IMR-90 (cell line): ENCODE measurements around the gene S1PR3. TPM values are rescaled to one million over a fixed set of nuclear protein-coding genes. Genes with fewer than 3 reads are reported as not detected.

ENCODE experiments used
- ATAC-seq: fragments of 200-7000 bp; cut with Tn5 transposase; 2 replicates; pipeline ENCODE4 v1.9.1; 2020; ENCODE audit warnings: low read depth, mild to moderate bottlenecking, moderate library complexity
- BruUV-seq: library from RNA; stranded (reverse); fragments of 400-500 nt; replicated peaks from 2 replicates; lab custom pipeline; 2021; lab: Mats Ljungman, UMichigan
- CTCF ChIA-PET: fragments of 300-600 bp; formaldehyde crosslinking; extraction: SDS; loops from one replicate; lab custom pipeline; 2021; ENCODE audit warnings: antibody characterized with exemption; lab: Yijun Ruan, JAX
- POLR2A ChIA-PET: fragments of 300-600 bp; sonication (Branson Sonifier 250); formaldehyde crosslinking; loops from one replicate; lab custom pipeline; 2022; ENCODE audit warnings: antibody characterized with exemption; ENCODE audit not compliant: unreplicated experiment; lab: Charles Lee
- DNase-seq: peaks from one replicate; pipeline ENCODE4 v3.0.0; 2013
- H2AFZ ChIP-seq: replicated peaks from 2 replicates; pipeline ENCODE3; 2013; ENCODE audit warnings: low read length, mild to moderate bottlenecking; ENCODE audit not compliant: poor library complexity
- H2AK5ac ChIP-seq: 2 replicates; pipeline ENCODE4 v1.6.1; 2013; ENCODE audit warnings: low read depth, low read length, inconsistent platforms
- H2AK9ac ChIP-seq: replicated peaks from 2 replicates; pipeline ENCODE3; 2013; ENCODE audit warnings: mild to moderate bottlenecking, low read depth, low read length, moderate library complexity; ENCODE audit not compliant: poor library complexity
- H2BK120ac ChIP-seq: 2 replicates; pipeline ENCODE4 v1.6.1; 2013; ENCODE audit warnings: low read depth, low read length, inconsistent platforms
- H2BK15ac ChIP-seq: 3 replicates; pipeline ENCODE4 v1.6.1; 2013; ENCODE audit warnings: low read depth, low read length, inconsistent platforms
- H2BK20ac ChIP-seq: 2 replicates; pipeline ENCODE4 v1.6.1; 2013; ENCODE audit warnings: low read depth, mild to moderate bottlenecking, inconsistent platforms, low read length, moderate library complexity
- H2BK5ac ChIP-seq: 2 replicates; pipeline ENCODE4 v1.6.1; 2013; ENCODE audit warnings: mild to moderate bottlenecking, low read depth, low read length, inconsistent platforms; ENCODE audit not compliant: poor library complexity, severe bottlenecking
- H3K14ac ChIP-seq: replicated peaks from 2 replicates; pipeline ENCODE4 v1.6.1; 2013; ENCODE audit warnings: low read depth, low read length, inconsistent platforms
- H3K18ac ChIP-seq: 2 replicates; pipeline ENCODE4 v1.6.1; 2013; ENCODE audit warnings: low read depth, low read length, control low read depth
- H3K23ac ChIP-seq: 2 replicates; pipeline ENCODE4 v1.6.1; 2013; ENCODE audit warnings: low read depth, low read length, inconsistent platforms
- H3K27ac ChIP-seq: 2 replicates; pipeline ENCODE4 v1.5.1; 2013; ENCODE audit warnings: mild to moderate bottlenecking, control low read depth, low read length; ENCODE audit not compliant: insufficient read depth
- H3K27me3 ChIP-seq: 2 replicates; pipeline ENCODE4 v1.6.1; 2013; ENCODE audit warnings: low read length; ENCODE audit not compliant: control insufficient read depth, insufficient read depth
- H3K36me3 ChIP-seq: 2 replicates; pipeline ENCODE4 v1.6.1; 2013; ENCODE audit warnings: low read length, mixed read lengths; ENCODE audit not compliant: control insufficient read depth, insufficient read depth
- H3K4ac ChIP-seq: 2 replicates; pipeline ENCODE4 v1.6.1; 2013; ENCODE audit warnings: low read depth, low read length, inconsistent platforms
- H3K4me1 ChIP-seq: 2 replicates; pipeline ENCODE4 v1.6.1; 2013; ENCODE audit warnings: low read length, mixed read lengths; ENCODE audit not compliant: control insufficient read depth, insufficient read depth
- H3K4me2 ChIP-seq: 2 replicates; pipeline ENCODE4 v1.6.1; 2013; ENCODE audit warnings: low read depth, mild to moderate bottlenecking, control low read depth, low read length, moderate library complexity
- H3K4me3 ChIP-seq: 2 replicates; pipeline ENCODE4 v1.5.1; 2013; ENCODE audit warnings: low read depth, mild to moderate bottlenecking, control low read depth, low read length, moderate library complexity; ENCODE audit not compliant: insufficient read depth
- H3K56ac ChIP-seq: 2 replicates; pipeline ENCODE4 v1.6.1; 2013; ENCODE audit warnings: low read length, inconsistent platforms; ENCODE audit not compliant: insufficient read depth; ENCODE audit errors: extremely low read depth
- H3K79me1 ChIP-seq, 2 experiments: 2 replicates each; pipeline ENCODE4 v1.6.1; 2013; ENCODE audit warnings: low read length in 2 of 2, inconsistent platforms in 1 of 2, low read depth in 1 of 2
- H3K9ac ChIP-seq: 2 replicates; pipeline ENCODE4 v1.6.1; 2013; ENCODE audit warnings: low read depth, low read length, control low read depth
- H3K9me1 ChIP-seq: 2 replicates; pipeline ENCODE4 v1.6.1; 2013; ENCODE audit warnings: low read length, inconsistent platforms; ENCODE audit not compliant: insufficient read depth
- H3K9me3 ChIP-seq: 2 replicates; pipeline ENCODE4 v1.6.1; 2013; ENCODE audit warnings: low read length; ENCODE audit not compliant: control insufficient read depth, insufficient read depth
- H4K20me1 ChIP-seq: 2 replicates; pipeline ENCODE4 v1.6.1; 2013; ENCODE audit warnings: low read length, inconsistent platforms; ENCODE audit not compliant: insufficient read depth
- H4K5ac ChIP-seq: 2 replicates; pipeline ENCODE4 v1.6.1; 2013; ENCODE audit warnings: mild to moderate bottlenecking, low read depth, low read length, control low read depth
- H4K8ac ChIP-seq, 2 experiments: 2 replicates each; pipeline ENCODE4 v1.6.1; 2013; ENCODE audit warnings: low read depth in 2 of 2, low read length in 2 of 2, control low read depth in 1 of 2, inconsistent platforms in 1 of 2
- H4K91ac ChIP-seq: 2 replicates; pipeline ENCODE4 v1.6.1; 2013; ENCODE audit warnings: low read depth, low read length, inconsistent platforms; ENCODE audit not compliant: insufficient read depth
- CTCF ChIP-seq: conservative IDR thresholded peaks from 2 replicates; pipeline ENCODE4 v1.5.1; 2012; ENCODE audit warnings: mild to moderate bottlenecking, low read depth, low read length, improper control_type of control experiment
- MAFK ChIP-seq: IDR thresholded peaks from 2 replicates; pipeline ENCODE4 v1.6.1; 2012; ENCODE audit warnings: low read depth, low read length, improper control_type of control experiment
- RAD21 ChIP-seq: IDR thresholded peaks from 2 replicates; pipeline ENCODE4 v1.6.1; 2012; ENCODE audit warnings: low read length, improper control_type of control experiment
- RFX5 ChIP-seq: IDR thresholded peaks from 2 replicates; pipeline ENCODE4 v1.8.0; 2012; ENCODE audit warnings: low read depth, mild to moderate bottlenecking, low read length, moderate library complexity
- WGBS, 2 experiments: methylation state at CpG; one replicate each; pipeline versions ENCODE4 v1.1.5 to v1.1.7; 2013; ENCODE audit warnings: missing lambda C conversion rate in 2 of 2; ENCODE audit not compliant: insufficient read length in 1 of 2; ENCODE audit errors: extremely low coverage in 2 of 2; 5-methylcytosine and 5-hydroxymethylcytosine counted together
- dilution Hi-C: fragments of 300-500 bp; cut with HindIII; formaldehyde crosslinking; loops from one replicate; pipeline ENCODE4 v1.14.3; 2018; ENCODE audit warnings: low sequenced_read_pairs; ENCODE audit not compliant: unreplicated experiment
- in situ Hi-C: fragments of 300-500 bp; cut with MboI; formaldehyde crosslinking; loops from 3 replicates; pipeline ENCODE4 v1.14.3; 2019; ENCODE audit warnings: low sequenced_read_pairs, inconsistent platforms, mixed read lengths
- intact Hi-C: fragments of 100-400 bp; cut with micrococcal nuclease; formaldehyde crosslinking; loops from 2 replicates; pipeline ENCODE4 v1.10.0; 2022
- polyA plus RNA-seq, 3 experiments: library from polyadenylated mRNA; depleted of rRNA; stranded (reverse); fragments of >200 nt; gene quantifications; 2 replicates each; pipeline ENCODE4 v1.2.3, GENCODE V29; 2012; ENCODE audit warnings: low replicate concordance in 1 of 3
- total RNA-seq: library from RNA; depleted of rRNA; stranded (reverse); fragments of >200 nt; gene quantifications from 2 replicates; pipeline ENCODE4 v1.2.3, GENCODE V29; 2012

The S1PR3 gene
- total and polyA plus RNA-seq, 2 of the 4 experiments (the other 2 are of a cell fraction), result 28.4 to 28.7 TPM

- WGBS, 2 experiments, result no CpG with 5 or more reads among the region's 4 CpGs
- Histone ChIP-seq H2AFZ (no peak overlapping the region), H3K4me1 (peaks cover 14% of the 10 kb centered on the region), H3K36me3 (peaks cover 8% of the 10 kb centered on the region), H3K27me3 (no peaks in the 10 kb centered on the region), H2AK5ac (no peak overlapping the region), H3K56ac (no peak overlapping the region), H3K9me1 (peaks cover 14% of the 10 kb centered on the region), H3K18ac (no peak overlapping the region; the same call in 1 of the 2 replicates), H4K20me1 (no peaks in the 10 kb centered on the region), H2BK20ac (no peak overlapping the region), H3K79me1 (peaks cover 3 to 14% of the 10 kb centered on the region in 2 experiments; a peak in 3 of 4 replicates), H2BK15ac (no peak overlapping the region), H2AK9ac (no peak overlapping the region), H3K27ac (no peak overlapping the region), H3K14ac (no peak overlapping the region), H3K4me2 (no peak overlapping the region), H2BK120ac (no peak overlapping the region), H4K91ac (no peak overlapping the region), H3K4ac (no peak overlapping the region), H3K4me3 (no peak overlapping the region), H3K23ac (no peak overlapping the region), H3K9ac (no peak overlapping the region), H3K9me3 (no peaks in the 10 kb centered on the region), H4K5ac (no peak overlapping the region; the same call in 1 of the 2 replicates), H4K8ac (no peak overlapping the region), H2BK5ac (no peak overlapping the region)
- BruUV-seq, result no TSS peak
- ChIA-PET CTCF (no interaction called here), POLR2A (no interaction called here)
- dilution Hi-C loops, result no loop called here
- in situ Hi-C loops, result no loop called here
- ATAC-seq (no peak; the same call in 1 of the 2 replicates), DNase-seq (no peak)
- TF ChIP-seq RAD21 (no peak), CTCF (no peak), RFX5 (no peak), MAFK (no peak)
- intact Hi-C loops, result loop anchor here (5.0 to 10.0 kb wide), 2 partner anchors 97 to 140 kb away; partner anchors contain the start of gene SHC3
These were observed 46.1 kb downstream of the S1PR3 start for GRCh38 chr9:89037346-89037745.
